Fibroblast of the conjunctiva (primary cell): ENCODE data around the gene ELMOD1.

Experiments used
- DNase-seq: peaks from one replicate; pipeline ENCODE4 v3.0.0-alpha.2; 2010; ENCODE audit warnings: low read depth

Gene ELMOD1

GRCh38 chr11:107646783-107647182 lies 55.8 kb downstream of the ELMOD1 start:
- DNase-seq = no peak

GRCh38 chr11:107648242-107648641 lies 57.3 kb downstream of the ELMOD1 start:
- no peak for DNase-seq

GRCh38 chr11:107651672-107652071 lies 60.7 kb downstream of the ELMOD1 start:
- no peak for DNase-seq

- DNase-seq = no peak
Measured at GRCh38 chr11:107653076-107653475, 62.1 kb downstream of the ELMOD1 start.

- DNase-seq = no peak
Measured at GRCh38 chr11:107655602-107656001, 64.7 kb downstream of the ELMOD1 start.

- no peak for DNase-seq
Measured at GRCh38 chr11:107659310-107659709, 68.4 kb downstream of the ELMOD1 start.

GRCh38 chr11:107660066-107660465 lies 69.1 kb downstream of the ELMOD1 start:
- DNase-seq = no peak

GRCh38 chr11:107661656-107662055 lies 70.7 kb downstream of the ELMOD1 start:
- no peak for DNase-seq

GRCh38 chr11:107665018-107665417 lies 74.1 kb downstream of the ELMOD1 start:
- no peak for DNase-seq

GRCh38 chr11:107666911-107667613 lies 76.1 kb downstream of the ELMOD1 start:
- no peak for DNase-seq

- DNase-seq = no peak
Measured at GRCh38 chr11:107669191-107669740, 78.3 kb downstream of the ELMOD1 start.

- no peak for DNase-seq
Measured at GRCh38 chr11:107669893-107670601, 79.1 kb downstream of the ELMOD1 start.

GRCh38 chr11:107675902-107676301 lies 85.0 kb downstream of the ELMOD1 start:
- no peak for DNase-seq

- no peak for DNase-seq
Measured at GRCh38 chr11:107676336-107677057, 85.5 kb downstream of the ELMOD1 start.

- DNase-seq = no peak
Measured at GRCh38 chr11:107677924-107678631, 87.1 kb downstream of the ELMOD1 start.

GRCh38 chr11:107678632-107678971 lies 87.7 kb downstream of the ELMOD1 start:
- no peak for DNase-seq

- DNase-seq = no peak
Measured at GRCh38 chr11:107679255-107680024, 88.5 kb downstream of the ELMOD1 start.

GRCh38 chr11:107682171-107682570 lies 91.2 kb downstream of the ELMOD1 start:
- no peak for DNase-seq

GRCh38 chr11:107682572-107682971 lies 91.6 kb downstream of the ELMOD1 start:
- no peak for DNase-seq

- DNase-seq = no peak
Measured at GRCh38 chr11:107683061-107683460, 92.1 kb downstream of the ELMOD1 start.

GRCh38 chr11:107683807-107684206 lies 92.9 kb downstream of the ELMOD1 start:
- DNase-seq = no peak
